Pulmonary artery endothelial cell (primary cell): Measurements from ENCODE around the gene F12. TPM values are rescaled to one million over a fixed set of nuclear protein-coding genes. Genes with fewer than 3 reads are reported as not detected.

Source experiments
- DNase-seq: peaks from one replicate; pipeline ENCODE4 v3.0.0-alpha.2; 2011; ENCODE audit warnings: low read depth, low spot score
- total RNA-seq: library from RNA; depleted of rRNA; stranded (reverse); fragments of >200 nt; gene quantifications from 2 replicates; pipeline ENCODE4 v1.2.3, GENCODE V29; 2014

Gene F12
- total RNA-seq, 1 donor from 2014 or later: 1.5 TPM

DNA sequence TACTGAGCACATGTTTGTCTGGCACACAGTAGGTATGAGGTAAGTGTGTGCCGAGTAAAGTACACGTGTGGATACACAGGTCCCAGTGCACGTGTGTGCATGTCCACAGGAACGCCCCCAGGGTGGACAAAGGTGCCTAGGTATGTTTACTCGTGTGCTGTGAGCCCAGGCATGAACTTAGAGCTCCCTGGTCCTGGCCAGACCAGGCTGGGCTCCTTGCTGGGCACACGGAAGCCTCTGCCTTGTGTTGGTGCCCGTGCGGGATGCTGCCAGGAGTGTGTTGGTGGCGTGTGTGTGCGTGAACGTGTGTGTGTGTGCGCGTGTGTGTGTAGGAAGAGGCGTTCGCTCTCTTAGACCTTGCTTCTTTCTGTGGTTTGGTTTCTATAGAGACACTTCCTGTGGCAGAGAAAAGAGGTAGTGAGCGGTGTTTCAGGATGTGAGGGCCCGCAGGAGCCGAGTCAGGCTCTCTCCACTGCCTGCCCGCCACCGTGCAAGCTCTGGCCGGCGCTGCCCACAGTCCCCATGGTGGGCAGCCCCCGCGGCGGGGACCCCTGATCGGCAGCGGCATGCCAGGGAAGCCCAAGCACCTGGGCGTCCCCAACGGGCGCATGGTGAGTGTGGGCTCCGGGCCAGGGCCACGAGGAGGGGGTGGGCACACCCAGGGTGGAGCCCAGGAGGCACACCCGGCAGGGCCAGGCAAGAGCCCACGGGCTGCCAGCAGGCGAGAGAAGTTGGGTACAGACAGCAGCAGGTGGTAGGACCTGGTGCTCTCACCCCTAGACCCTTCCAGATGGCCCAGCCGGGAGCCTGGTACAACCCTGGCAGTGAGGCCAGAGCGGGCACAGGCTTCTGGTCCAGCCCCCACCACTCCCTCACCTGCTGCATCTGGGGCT, 51.7 kb downstream of the F12 start, which contains the start of gene RGS14:
Gene RGS14, plus strand, starts transcription at position 466 of the 893 bp plus-strand sequence. Its CDS starts 101 bp downstream, at position 567.
- peak; percentile 45 for DNase-seq

GRCh38 chr5:177357146-177357458, 52.3 kb downstream of the F12 start:
- no peak for DNase-seq

DNA sequence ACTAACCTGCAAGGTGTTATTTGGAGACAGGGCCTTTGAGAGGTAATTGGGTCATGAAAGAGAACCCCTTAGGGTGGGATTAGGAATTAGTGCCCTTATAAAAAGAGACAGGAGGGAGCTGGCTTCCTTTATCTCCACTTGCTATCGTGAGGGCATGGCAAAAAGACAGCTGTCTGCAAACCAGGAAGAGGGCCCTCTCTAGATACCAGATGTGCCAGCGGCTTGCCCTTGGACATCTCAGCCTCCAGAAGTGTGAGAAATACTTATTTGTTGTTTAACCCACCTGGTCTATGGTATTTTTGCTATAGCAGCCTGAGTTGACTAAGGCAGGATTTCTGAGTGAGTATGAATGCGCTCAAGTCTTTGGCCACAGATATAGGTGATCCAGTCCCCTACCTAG, 52.6 kb downstream of the F12 start:
- no peak for DNase-seq

DNA sequence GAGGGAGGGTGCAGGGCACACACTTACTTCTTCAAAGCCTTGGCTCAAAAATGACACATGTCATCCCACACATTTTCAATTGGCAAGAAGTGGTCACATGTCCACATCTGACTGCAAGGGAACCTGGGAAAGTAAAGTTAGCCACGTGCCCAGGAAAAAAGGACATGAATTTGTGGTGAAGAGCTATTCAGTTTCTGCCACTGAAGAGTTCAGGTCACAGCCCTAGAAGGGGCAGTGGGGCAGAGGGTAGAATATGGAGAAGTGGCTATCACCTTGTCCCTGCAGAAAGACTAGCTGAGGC, 53.5 kb downstream of the F12 start:
- DNase-seq: no peak

DNA sequence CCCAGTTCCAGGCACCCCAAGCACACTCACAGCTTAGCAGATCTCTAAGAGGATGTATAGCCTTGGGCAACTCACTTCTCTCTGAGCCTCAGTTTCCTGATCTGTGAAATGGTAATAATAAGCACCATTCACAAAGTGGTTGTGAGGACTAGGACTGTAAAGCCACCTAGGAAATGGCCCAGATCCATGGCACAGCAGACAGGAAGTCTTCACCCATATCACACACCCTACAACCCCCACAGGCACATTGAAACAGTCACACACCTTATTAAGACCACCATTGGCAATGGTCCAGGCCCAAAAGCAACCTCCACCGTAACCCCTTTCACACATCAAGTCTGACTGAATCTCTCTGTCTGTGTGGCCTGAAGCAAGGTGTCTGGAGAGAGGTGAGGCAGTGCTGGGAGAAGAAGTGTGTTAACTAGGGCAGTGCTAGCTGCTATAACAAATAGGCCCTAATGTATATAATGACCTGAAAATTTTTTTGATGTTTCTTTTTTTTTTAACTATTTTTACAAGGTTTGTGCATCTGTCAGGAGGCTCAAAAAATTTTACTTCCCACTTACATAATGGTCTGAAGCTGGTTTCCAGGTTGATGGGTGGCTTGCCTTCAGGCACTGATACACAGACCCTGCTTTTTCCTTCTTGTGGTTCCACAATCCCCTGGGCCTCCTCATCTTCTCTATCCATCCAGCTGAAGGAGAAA, 54.0 kb downstream of the F12 start:
- DNase-seq: no peak

DNA sequence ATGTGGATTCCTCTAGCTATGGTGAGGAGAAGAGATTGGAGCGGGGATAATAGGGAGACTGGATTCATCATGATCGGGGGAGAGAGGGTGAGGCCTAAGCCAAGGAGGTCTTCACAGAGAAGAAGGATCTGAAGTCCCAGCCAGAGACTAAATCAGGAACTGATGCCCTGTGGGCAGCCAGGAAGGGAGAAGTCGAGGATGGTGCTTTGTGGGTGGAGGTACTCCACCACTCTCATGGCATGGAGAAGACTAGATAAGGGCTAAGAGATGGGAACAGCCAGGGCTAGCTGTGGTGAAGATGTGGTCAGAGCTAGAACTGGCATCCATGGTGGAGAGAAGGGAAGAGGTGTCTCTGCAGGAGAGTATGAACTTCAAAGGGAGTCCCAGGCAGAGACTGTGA, 54.7 kb downstream of the F12 start:
- DNase-seq: no peak

DNA sequence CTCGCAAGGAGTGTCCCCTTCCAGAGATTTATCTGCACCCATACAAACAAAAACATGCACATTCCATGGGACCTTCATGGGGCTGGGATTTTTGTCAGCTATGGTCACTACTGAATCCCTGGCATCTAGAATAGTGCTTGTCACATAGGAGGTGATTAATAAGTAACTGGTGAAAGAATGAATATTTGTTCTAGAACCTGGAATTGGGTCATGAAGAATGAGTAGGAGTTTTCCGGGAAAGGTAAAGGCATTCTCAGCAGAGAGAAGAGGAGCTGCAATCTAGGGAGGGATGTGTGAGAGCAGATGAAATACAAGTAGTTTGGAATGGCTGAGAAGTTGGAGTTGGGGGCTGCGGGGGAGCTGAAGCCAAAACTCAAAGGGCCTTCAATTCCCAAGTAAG, 55.1 kb downstream of the F12 start:
- DNase-seq: no peak

- no peak for DNase-seq
These were observed 56.3 kb downstream of the F12 start for GRCh38 chr5:177353093-177353492.

Other genes with a start within 250 kb of the F12 start
- gene RAB24, start 105.8 kb downstream of the F12 start, total RNA-seq: 15.4 and 22.2 TPM in 2 replicates
- gene PRELID1, start 105.8 kb downstream of the F12 start, total RNA-seq: 144 and 147 TPM in 2 replicates
- gene MXD3, start 97.7 kb downstream of the F12 start, total RNA-seq: 14.0 and 19.8 TPM in 2 replicates
- 329 and 383 TPM in 2 replicates for gene LMAN2, start 57.9 kb downstream of the F12 start, total RNA-seq
- gene RGS14, start 51.6 kb downstream of the F12 start, total RNA-seq: 3.4 and 7.3 TPM in 2 replicates
- not detected in 2 replicates for gene SLC34A1, start 25.1 kb downstream of the F12 start, total RNA-seq
- gene PFN3, start 8.9 kb downstream of the F12 start, total RNA-seq: not detected in 2 replicates
- 28.3 and 37.7 TPM in 2 replicates for gene GRK6, start 17.1 kb upstream of the F12 start, total RNA-seq
- 5.1 and 9.4 TPM in 2 replicates for gene PRR7, start 37.2 kb upstream of the F12 start, total RNA-seq
- 201 TPM in 2 replicates for gene DBN1, start 64.1 kb upstream of the F12 start, total RNA-seq
- 82.4 and 89.8 TPM in 2 replicates for gene PDLIM7, start 88.0 kb upstream of the F12 start, total RNA-seq
- gene DOK3, start 100.3 kb upstream of the F12 start, total RNA-seq: 2.0 and 2.6 TPM in 2 replicates
- 107 and 135 TPM in 2 replicates for gene DDX41, start 107.4 kb upstream of the F12 start, total RNA-seq
- 10.7 and 13.5 TPM in 2 replicates for gene FAM193B, start 145.0 kb upstream of the F12 start, total RNA-seq
- gene TMED9, start 182.6 kb upstream of the F12 start, total RNA-seq: 188 and 231 TPM in 2 replicates
- gene B4GALT7, start 190.6 kb upstream of the F12 start, total RNA-seq: 34.6 and 37.1 TPM in 2 replicates